ENCODE results near the gene CASP3.

The CASP3 gene

DNA sequence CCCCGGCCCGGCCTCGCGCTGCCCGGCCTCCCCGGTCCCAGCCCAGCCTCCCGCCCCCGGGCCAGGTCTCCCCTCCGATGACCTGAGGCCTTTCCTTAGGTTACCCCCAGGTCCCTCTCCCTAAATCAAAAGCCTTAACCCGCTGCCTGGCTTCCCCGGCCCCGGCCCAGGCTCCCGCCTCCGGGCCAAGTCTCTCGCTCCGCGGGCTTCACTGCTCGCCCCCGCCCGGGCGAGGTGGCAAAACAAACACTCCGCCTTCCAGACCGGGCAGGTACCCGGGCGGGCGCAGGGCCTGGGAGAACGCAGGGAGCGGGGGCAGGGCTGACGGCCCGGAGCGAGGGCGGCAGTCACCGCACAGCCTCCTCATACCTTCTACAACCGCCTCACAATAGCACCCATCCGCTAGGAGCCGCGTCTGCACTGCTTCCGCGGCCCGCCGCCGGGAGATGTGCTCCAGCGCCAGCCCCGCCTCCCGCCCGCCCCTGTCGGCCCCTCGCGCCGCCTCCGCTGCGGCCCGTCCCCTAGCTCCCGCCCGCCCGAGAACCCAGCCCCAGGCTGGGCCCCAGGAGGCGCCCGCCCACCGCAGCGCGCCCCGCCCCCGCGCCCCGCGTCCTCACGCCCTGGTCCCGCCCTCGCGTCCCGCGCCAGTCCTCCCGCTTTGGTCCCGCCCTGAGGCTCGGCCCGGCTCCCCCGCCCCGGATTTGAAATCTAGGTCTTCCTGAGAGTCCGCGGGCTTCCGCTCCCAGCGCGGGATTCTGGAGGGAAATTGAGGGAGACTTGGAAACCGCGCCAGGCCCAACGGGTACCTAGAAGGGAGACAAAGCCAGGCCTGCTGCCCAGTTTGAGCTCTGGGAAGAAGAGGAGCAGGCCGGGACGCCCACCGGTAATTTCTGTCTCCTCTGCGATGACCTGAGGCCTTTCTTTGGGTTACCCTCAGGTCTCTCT, at the start of gene CASP3, which contains the start of gene PRIMPOL:
CASP3 (minus strand) TSS at position 422 of the 945 bp plus-strand sequence. CDS start 10,994 bp downstream, outside the sequence.
PRIMPOL (plus strand) TSS at position 713 of the 945 bp plus-strand sequence. CDS start 7,403 bp downstream, outside the sequence.
- DNase-seq, result peak; percentile 95

DNA sequence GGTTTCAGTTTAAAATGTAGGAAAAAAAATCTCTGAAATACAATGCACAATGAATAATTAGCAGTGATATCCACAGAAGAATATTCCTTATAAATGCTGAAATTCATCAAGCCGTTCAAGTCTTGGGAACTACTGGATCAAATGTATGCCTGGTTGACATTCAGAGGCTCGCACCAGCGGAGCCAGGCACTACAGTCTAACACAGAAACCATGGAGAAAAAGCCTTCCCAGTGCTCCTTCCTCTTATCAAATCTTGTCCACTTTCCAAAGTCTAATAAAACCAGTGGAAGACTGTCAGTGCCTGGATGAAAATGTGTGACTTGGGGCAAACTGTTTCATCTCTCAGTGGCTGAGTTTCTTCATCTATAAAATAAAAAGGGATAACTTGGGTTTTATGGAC, 48.7 kb upstream of the CASP3 start:
- no peak for DNase-seq

DNA sequence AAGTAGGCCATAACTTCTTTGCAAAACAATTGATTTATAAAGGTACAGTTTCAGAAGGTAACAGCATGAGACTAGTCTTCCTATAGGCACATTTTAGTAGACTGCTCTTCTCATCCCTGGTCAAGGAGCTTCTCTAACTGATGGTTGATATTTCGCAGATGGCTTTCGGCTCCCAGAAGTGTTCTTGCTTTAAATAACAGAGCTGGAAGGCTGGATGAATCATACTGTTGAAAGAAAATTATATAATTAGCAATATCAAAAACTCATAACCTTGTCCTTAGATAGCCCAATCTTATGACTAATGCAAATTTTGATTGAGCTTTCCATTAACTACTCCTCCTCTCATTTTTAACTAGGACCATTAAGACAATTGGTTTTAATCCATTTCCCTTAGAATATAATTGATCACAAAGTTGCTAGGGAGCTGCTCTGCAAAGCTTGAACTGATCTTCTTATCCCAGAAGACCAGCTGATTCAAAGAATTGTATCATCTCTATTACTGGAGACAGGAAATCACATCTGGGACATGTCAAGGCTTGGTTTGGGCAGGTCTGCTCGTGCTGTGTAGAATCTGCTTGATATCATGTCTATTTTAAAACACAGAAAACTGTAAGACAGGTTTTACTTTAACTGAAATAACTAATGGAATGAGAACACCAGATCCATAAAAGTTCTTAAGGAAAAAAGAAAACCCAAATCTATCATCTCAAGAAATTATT, 46.1 kb upstream of the CASP3 start:
- DNase-seq, result no peak

DNA sequence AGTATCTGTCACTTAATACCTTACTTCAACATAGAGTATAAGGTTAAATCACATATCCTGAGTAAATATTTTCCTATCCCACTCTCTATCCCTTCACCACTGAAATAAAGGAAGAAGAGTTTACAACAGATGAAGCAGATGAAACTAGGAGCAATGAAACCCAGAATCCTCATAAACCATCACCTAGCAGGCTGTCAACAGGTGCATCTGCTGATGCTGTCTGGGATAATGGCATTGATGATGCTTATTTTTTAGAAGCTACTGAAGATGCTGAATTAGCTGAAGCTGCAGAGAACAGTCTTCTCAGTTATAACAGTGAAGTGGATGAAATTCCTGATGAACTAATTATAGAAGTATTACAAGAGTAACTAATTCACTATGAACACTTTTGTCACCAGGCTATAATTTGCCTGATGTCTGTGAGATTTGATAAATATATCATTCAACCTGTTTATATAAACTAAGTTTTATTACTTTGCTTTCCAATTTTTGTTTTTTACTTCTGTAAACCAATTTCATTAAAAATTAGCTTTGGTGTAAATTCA, 45.2 kb upstream of the CASP3 start:
- no peak for DNase-seq

DNA sequence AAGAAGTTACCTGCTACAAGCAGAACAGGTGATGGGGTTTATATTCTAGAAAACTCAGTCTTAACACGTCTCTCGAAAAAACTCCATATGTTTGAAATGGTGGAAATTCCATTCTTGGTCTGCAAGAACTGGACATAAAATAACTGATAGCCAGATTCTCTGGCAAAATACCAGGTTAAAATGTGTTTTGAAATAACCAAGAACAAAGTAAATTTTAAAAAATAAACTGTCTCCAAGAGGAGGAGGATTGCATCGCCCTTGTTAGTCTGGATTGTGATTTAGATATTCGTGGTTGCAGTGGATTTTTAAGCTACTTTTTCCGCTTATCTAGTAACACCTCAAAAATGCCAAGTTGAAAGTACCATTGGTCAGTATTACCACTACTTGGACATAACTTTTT, 43.8 kb upstream of the CASP3 start:
- DNase-seq, result no peak

DNA sequence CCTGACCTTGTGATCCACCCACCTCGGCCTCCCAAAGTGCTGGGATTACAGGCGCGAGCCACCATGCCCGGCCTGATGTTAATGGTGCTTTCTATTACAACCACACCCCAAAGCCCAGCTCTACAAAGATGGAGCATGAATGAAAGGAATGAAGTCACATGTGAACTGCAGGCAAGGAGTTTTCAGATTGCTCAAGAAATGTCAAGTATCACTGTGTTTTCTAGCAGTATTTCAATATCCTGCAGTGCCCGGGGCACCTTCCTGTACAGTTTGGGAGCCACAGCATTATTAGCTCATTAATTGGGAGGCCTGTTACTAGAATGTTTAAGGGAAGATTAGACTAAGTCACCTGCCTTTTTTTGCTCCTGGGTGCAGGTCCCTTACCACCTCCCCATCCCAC, 40.4 kb upstream of the CASP3 start:
- DNase-seq, result peak; percentile 22

DNA sequence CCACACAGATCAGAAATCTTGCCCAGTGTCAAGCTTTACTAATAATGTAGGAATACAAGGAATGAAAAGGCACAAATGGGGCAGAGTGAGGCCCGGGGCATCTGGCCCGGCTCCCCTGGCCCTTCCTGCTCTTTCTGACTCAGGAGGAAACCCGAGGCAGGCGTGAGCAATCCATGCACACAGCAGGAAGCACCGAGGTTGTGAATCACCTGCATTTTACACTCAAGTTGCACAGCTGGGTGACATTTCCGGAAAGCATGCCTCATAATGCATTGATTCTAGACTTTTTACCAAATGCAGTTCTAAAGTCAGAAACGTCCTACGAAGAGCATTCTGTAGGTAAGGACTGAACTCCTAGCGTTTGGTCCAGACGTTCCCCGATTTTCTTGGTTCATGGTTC, 39.2 kb upstream of the CASP3 start:
- peak; percentile 95 for DNase-seq

DNA sequence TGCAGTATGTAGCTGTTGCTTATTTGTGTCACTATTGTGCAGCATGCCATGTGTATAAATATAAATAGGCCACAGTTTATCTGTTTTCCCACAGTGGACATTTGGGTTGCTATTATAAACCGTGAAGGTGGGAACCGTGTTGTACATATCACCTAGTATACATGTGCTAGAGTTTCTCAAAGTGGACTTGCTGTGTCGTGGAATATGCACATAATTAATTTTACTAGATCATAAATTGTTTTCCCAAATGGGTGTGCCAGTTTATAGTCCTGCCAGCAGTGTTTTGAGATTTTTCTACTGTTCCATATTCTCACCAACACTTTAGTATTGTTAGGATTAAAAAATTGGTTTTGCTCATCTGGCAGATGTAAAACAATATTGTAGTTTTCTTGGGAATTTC, 38.8 kb upstream of the CASP3 start:
- DNase-seq, result no peak

DNA sequence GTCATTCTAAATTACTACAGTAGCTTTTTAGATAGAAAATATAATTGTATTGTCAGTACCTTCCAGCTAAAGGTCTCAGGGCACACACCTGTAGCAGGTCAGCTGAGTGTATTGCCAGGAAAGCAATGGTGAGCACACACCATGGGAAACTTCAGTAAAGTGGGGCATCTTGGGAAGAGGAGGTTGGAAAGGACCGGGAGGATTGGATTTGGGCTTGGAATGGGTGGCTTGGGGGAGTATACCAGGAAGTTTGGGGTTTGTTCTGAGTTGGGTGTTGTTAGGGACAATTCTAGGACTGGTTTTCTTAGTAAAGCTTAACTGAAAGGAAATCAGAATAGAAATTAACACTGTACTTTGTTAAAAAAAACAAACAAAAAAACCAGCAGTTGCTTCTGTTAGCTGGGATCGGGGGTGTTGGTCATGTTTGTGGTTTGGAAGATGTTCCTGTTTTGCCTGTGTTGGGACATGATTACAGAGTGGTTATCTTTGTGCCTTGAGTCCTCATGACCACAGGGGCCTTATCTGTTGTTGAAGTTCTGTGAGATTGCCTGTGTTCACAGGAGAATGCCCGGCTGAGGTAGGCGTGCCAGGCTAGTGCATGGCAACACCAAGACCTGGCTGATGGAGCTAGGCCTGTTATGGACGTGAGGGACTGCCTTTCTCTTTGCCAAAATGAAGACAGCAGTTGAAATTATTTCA, 35.4 kb upstream of the CASP3 start:
- no peak for DNase-seq

DNA sequence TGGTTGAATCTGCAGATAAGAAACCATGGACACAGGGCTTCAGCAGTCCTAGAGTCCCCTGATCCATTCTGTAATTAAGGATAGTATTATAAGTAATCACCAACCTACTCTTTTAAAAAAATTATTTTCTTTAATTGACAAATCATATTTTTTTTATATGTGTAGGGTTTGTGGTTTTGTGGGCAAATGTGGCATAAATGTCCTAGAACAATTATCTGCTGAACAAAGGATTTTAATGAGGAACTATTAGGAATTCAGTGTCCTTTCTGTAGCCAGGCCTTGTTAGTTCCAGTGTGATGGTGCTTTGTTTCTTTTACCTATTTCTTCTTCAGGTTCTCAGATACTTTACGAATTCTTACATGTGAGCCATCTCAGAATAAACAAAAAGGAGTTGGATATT, 32.7 kb upstream of the CASP3 start:
- no peak for DNase-seq

DNA sequence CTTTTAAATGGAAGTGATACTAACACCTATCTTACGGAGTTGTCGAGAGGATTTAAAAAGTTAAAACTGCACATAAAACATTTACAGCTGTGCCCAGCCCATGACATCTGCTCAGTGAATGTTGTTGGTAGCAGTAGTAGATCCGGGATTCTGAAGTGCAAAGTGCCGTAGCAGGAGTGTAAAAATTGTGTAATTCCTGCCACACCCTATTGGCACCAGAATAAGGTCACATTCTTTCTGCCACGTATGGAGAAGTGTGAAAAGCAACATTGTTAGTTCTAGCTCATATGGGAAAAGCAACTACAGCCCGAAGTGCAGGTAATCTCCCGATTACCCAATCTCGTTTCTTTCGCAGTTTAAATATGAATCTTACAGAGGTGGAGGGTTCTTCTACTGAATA, 31.5 kb upstream of the CASP3 start:
- DNase-seq, result no peak

DNA sequence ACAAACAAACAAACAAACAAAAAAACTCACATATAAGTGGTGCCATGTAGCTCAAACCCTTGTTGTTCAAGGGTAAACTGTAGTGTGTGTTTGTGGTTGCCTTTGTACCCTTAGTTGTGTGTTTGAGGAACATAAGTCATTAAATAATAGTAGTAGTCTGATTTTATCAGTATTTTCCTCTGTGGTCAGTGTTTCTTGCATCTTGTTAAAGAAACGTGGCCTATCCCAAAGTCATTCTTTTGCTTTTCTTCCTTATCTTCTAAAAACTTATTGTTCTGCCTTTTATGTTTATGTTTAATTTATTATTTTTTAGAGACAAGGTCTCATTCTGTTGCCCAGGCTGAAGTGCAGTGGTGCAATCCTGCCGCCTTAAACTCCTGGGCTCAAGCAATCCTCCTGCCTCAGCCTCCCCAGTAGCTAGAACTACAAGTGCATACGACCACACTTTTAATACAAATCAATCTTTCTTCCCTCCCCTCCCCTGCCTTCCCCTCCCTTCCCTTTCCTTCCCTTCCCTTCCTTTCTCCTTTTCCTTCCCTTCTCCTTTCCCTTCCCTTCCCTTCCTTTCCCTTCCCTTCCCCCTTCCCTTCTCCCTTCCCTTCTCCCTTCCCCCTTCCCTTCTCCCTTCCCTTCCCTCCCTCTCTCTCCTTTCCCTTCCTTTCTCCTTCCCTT, 26.7 kb upstream of the CASP3 start:
- no peak for DNase-seq

DNA sequence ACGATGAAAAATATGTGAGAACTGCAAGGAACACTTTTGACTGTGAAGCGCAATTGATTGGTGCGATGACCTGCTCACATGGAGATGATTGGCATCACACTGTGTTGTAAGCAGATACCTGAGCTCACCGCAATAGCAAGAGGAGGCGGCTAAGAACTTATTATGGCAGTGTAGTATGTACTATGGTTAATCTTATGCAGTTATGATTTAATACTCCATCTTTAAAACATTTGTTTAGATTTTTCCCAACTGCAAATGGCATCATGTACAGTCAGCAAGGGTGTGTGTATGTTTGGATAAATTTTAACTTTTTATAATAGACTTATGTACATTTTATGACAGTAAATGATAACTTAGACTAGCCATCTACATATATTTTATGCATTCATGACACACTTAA, 25.8 kb upstream of the CASP3 start:
- no peak for DNase-seq

DNA sequence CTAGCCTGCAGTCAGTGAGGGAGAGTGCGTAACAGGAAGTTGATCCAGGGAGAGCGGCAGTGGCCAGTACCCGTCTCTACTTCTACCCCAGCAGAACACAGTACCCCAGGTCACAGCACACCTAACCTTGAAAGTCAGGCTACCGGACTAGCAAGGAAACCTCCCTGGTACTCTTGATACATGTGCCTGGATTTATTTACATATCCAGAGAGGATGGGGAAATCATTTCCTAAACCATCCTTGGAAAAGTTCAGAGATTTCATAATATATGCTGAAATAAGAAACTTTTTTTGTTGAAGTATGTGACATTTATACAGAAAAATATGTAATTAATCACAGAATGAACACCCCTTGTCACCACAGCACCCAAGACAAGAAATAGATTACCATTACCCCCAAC, 24.8 kb upstream of the CASP3 start:
- DNase-seq, result no peak

DNA sequence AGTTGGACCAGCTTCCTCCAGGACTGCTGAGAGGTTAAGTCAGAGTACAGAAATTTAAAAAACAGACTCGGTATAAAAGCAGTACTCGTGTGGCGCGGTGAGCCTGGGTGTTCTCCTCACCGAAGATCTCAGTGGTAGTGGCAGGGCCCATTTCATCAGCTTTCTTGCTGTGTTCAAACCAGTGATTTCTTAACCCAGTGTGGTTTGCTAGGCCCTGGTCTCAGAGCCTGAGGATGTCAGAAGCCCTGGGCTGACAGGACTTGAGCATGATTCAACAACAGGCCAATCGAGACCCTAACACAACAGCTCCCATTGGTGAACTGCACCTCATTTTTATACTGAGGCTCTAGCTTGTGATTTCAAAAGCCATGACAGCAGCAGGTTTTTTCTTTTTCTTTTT, 23.5 kb upstream of the CASP3 start:
- DNase-seq, result no peak

DNA sequence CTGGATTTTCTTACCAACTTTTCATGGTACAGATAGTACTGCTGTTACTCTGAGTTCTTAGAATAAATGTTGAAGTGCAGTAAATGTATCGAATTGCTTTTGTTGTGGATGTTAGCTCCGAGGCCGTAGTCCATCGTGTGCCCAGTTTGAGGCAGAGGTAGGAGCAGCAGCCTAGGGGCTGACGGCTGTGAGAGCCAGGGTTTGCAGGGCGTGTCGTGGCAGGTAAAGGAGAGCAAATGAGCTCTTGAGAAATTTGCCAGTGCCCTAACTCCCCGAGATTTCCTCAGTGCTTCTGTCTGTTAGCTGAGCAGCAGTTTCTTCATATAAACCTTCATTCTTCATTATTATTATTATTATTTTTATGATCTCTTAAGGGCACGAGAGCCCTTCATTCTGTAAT, 21.9 kb upstream of the CASP3 start:
- no peak for DNase-seq

DNA sequence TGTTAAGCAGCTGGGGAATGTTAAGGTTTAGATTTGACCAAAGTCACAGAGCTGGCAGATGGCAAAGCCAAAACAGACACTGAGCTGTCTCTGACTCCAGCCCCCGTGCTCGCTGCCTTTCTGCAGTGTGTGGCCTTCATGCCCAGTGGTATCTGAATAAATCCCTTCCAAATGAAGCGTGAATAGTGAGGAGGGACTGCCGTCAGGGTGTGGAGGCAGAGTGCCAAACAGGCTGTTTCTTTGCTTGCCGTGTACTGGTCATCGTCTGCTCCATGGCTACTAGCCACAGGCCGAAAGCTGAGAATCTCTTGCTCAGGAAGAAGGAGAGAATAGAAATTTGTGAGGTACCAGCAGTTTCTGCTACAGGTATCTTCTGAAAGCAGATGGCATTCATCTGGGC, 20.0 kb upstream of the CASP3 start:
- no peak for DNase-seq

DNA sequence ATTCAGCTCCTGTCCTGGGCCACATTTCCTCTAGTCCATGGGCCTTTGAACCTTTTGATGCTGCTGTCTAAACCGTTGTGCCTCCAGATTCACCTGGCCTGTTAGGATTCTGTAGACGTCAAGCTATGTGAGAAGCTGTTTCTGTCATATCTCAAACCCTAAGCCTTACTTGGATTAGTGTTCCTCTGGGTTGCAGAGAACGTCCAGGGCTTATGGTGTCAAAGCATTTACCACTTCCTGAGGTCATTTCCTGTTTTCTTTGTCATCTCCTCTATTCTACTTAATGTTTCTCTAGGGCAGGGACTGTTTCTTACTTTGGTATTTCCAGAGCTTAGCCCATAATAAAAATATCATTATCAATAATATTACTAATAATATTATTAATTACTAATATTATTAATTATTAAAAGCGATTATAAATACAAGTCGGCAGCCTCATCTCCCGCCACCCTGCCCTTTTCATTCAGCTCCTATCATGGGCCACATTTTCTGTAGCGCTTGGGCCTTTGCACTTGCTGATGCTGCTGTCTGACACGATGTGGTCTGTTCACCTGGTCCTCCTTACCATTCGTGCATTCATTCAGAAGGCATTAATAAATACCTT, 19.4 kb upstream of the CASP3 start:
- peak; percentile 16 for DNase-seq

DNA sequence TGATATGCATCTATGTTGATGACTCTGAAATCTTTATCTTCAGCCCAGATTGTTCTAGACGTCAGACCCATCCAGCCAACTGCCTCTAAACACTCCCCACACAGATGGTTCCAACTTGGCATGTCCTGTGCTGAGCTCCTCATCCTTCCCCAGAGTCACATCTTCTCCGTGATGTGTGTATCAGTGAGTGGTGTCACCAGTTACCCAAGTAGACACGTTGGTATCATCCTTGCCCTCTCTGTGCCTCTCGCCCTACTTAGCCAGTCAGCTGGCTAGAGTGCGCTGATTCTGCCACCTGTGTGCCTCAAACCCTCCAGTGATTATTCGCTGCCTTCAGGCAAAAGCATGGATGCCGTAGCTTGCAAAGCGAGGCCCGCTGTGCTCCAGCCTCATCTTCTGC, 18.8 kb upstream of the CASP3 start:
- no peak for DNase-seq

DNA sequence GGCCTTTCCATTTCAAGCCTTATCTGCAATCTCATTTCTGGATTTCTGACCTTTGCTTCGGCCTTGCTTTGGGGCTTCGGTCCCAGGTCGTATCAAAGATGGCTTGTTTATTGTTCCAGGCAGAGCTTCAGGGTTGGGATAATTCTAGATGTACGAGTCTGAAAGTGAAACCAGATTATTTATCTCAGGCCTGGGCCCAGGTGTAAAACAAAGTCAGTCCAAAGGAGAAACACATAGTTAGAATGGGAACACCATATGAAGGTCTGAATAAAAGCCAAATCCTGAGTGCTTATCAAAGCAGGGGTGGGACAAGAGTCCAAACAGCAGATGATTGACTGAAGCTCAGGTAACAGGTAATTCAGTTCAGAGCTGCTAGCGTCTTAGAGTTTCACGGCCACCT, 17.4 kb upstream of the CASP3 start:
- no peak for DNase-seq

DNA sequence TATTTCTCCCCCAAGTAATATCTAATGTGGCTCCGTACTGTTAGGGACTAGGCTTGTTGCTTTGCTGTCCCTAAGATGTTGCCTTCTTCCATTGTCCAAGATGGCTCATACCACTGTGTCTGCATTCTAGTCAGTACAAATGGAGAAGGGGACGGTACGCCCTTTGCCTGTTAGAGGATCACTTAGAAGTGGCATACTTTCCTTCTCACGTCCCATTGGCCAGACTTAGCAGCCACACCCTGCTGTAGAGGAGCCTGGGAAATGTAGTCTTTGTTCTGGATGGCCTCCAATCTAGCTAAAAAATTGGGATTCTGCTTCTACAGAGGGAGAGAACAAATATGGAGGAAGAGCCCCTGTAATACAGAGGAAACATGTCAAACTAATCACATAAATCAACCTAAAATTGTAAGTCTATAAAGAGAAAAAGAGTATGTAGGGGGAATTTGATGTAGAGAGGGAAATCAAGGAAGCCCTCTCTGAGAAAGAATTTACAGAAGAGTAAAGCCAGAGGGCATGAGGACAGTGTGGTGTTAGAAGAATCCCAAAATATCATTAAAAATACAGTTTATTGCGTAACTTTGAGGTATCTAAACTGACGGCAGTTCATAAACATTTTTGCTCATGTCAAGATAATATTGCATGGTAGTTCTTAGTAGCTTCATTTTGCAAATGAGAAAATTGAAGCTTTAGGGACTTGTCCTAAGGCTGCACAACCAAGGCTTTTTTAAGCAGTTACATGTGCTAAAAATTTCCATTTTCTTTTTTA, 15.4 kb upstream of the CASP3 start:
- DNase-seq, result no peak

Data from EL (cell line).